GM18502 (cell line): ENCODE measurements around the gene GALNT12.

Experiments
- ATAC-seq: cut with Tn5 transposase; IDR thresholded peaks from one replicate; pipeline ENCODE4 v1.9.1; 2021; ENCODE audit warnings: mild to moderate bottlenecking; ENCODE audit not compliant: unreplicated experiment, poor library complexity

Gene GALNT12

GRCh38 chr9:98874721-98875255 is 67.3 kb downstream of the GALNT12 start:
- ATAC-seq, result no peak

GRCh38 chr9:98875536-98875935 is 68.1 kb downstream of the GALNT12 start:
- ATAC-seq, result no peak

GRCh38 chr9:98877311-98877710 is 69.8 kb downstream of the GALNT12 start:
- ATAC-seq, result no peak

GRCh38 chr9:98879094-98879962 is 71.9 kb downstream of the GALNT12 start:
- no peak for ATAC-seq

- no peak for ATAC-seq
Measured at GRCh38 chr9:98879963-98880310, 72.5 kb downstream of the GALNT12 start.

- no peak for ATAC-seq
Measured at GRCh38 chr9:98880311-98881015, 73.0 kb downstream of the GALNT12 start.

- ATAC-seq, result no peak
Measured at GRCh38 chr9:98881356-98881755, 73.9 kb downstream of the GALNT12 start.

- ATAC-seq, result no peak
Measured at GRCh38 chr9:98881836-98882568, 74.5 kb downstream of the GALNT12 start.

- ATAC-seq, result no peak
Measured at GRCh38 chr9:98882569-98882923, 75.1 kb downstream of the GALNT12 start.

GRCh38 chr9:98883276-98883675 is 75.8 kb downstream of the GALNT12 start:
- no peak for ATAC-seq

- no peak for ATAC-seq
Measured at GRCh38 chr9:98884849-98885248, 77.4 kb downstream of the GALNT12 start.

GRCh38 chr9:98885575-98886295 is 78.3 kb downstream of the GALNT12 start:
- ATAC-seq, result no peak

GRCh38 chr9:98886691-98887229 is 79.3 kb downstream of the GALNT12 start:
- ATAC-seq, result no peak

- no peak for ATAC-seq
Measured at GRCh38 chr9:98887918-98888510, 80.5 kb downstream of the GALNT12 start.

GRCh38 chr9:98888801-98889421 is 81.4 kb downstream of the GALNT12 start:
- no peak for ATAC-seq

- ATAC-seq, result no peak
Measured at GRCh38 chr9:98890256-98890655, 82.8 kb downstream of the GALNT12 start.

- ATAC-seq, result no peak
Measured at GRCh38 chr9:98892288-98892687, 84.8 kb downstream of the GALNT12 start.

- ATAC-seq, result no peak
Measured at GRCh38 chr9:98892690-98893089, 85.2 kb downstream of the GALNT12 start.

GRCh38 chr9:98894171-98894570 is 86.7 kb downstream of the GALNT12 start:
- no peak for ATAC-seq
